Subcutaneous preadipocyte (primary cell): ENCODE measurements around the gene ABCF3. TPM values are rescaled to one million over a fixed set of nuclear protein-coding genes. Genes with fewer than 3 reads are reported as not detected.

Experiments
- small RNA-seq: library from RNA; depleted of rRNA; stranded (forward); fragments of <200 nt; gene quantifications from one replicate; pipeline ENCODE3, GENCODE V24; 2012
- total RNA-seq: library from RNA; depleted of rRNA; stranded (reverse); fragments of >200 nt; gene quantifications from 2 replicates; pipeline ENCODE4 v1.2.3, GENCODE V29; 2012

ABCF3 gene, protein sequence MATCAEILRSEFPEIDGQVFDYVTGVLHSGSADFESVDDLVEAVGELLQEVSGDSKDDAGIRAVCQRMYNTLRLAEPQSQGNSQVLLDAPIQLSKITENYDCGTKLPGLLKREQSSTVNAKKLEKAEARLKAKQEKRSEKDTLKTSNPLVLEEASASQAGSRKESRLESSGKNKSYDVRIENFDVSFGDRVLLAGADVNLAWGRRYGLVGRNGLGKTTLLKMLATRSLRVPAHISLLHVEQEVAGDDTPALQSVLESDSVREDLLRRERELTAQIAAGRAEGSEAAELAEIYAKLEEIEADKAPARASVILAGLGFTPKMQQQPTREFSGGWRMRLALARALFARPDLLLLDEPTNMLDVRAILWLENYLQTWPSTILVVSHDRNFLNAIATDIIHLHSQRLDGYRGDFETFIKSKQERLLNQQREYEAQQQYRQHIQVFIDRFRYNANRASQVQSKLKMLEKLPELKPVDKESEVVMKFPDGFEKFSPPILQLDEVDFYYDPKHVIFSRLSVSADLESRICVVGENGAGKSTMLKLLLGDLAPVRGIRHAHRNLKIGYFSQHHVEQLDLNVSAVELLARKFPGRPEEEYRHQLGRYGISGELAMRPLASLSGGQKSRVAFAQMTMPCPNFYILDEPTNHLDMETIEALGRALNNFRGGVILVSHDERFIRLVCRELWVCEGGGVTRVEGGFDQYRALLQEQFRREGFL
- total RNA-seq: 34.6 and 38.2 TPM in 2 replicates

DNA sequence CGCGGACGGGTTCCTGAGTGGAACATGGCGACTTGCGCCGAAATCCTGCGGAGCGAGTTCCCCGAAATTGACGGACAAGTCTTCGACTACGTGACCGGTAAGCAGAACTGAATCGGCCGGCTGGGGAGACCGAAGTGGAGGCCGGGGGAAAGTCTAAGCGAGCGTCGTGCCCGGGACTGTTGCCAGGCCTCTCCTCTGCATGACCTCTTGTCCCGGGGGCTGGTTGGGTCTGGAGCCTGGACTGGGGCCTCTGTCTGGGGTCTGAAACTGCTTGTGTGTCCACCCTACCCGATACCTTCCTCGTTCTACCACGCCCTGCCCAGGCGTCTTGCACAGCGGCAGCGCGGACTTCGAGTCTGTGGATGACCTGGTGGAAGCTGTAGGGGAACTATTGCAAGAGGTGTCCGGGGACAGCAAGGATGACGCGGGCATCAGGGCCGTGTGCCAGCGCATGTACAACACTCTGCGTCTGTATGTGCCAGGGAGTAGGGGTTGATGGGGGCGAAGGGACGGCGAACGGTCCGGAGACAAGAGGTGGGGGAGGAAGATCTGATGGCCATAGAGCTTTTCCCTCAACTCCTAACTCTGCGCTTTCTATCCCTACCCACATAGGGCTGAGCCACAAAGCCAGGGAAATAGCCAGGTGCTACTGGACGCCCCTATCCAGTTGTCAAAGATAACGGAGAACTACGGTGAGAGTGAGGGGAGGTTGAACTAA, at the start of gene ABCF3:
Gene ABCF3, plus strand, starts transcription at position 16 of the 718 bp plus-strand sequence. Its CDS starts 9 bp downstream, at position 25.

DNA sequence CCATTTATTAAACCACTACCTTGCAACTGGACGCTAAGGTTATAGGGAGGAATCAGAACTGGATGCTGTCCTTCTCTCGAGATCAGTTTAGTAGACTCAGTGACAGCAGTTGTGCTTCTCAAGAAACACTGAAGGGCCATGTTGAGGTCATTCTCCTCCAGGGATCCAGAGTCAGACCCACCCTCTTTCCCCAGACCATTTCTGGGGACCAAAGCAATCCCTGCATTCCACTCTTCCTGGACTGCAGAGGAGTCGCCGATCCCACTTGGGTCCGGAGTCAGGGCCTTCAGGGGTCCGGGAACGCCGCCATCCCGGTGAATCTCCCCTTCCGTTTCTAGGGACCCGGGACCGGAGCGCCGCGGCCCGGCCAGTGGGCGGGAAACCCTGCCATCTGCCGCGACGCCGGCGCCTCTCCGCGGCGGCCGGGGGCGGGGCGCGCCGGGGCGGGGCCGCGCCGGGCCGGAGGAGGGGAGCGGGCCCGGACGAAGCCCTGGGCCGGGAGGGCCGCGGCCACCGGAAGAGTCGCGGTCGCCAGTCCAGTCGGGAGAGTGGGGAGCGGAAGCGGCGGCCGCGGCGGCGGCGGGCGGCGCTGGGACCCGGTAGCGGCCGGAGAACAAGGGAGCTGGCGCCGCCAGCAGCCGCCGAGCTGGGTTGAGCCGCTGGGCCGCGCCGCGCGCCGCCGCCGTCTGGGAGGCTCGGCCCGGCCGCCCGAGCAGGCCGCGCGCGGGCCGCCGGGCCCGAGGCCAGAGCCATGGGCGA, 30.9 kb upstream of the ABCF3 start, which contains the start of gene DVL3:
Gene DVL3, plus strand, starts transcription at position 493 of the 759 bp plus-strand sequence. Its CDS starts 259 bp downstream, at position 752.

DNA sequence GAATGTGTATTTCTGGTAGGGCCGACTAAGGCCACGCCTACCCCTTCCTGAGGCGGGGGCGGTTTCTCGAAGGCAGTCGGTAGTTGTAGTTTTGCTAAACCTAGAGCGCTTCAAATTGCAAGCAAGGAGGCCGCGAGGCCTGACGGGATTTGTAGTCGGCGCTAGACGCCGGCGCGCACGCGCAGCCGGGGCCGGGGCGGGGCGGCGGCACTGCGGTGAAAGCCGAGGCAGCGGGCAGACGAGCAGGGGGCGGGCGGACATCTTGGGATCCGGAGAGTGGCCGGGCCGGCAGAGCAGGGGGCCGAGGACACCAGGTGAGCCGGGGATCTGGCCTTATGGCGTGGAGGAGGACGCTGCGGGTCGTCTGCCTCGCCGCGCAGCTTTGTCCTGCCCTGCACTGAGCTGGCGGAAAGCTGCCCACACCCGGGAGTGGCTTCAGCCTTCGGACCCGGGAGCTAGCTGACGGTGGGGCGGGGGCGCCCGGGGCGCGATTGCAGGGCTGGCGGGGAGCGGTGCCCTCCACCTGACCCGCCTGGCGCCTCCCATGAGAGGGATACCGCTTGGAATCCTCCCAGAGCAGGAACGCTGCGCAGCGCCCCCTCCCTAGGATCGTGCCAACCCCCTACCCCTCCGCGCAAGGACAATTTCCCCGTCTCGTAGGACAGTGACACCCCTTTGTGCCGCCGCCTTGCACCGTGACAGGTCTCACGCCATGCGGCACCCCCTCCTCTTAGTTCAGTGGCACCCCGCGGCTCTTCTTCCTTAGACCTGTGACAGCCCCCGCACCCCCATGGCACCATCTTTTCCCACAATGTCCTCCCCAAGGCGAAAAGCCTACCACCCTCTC, 11.1 kb upstream of the ABCF3 start, which contains the start of gene AP2M1:
Gene AP2M1, plus strand, starts transcription at position 210 of the 847 bp plus-strand sequence. CDS start 2,139 bp downstream, outside the sequence.

DNA sequence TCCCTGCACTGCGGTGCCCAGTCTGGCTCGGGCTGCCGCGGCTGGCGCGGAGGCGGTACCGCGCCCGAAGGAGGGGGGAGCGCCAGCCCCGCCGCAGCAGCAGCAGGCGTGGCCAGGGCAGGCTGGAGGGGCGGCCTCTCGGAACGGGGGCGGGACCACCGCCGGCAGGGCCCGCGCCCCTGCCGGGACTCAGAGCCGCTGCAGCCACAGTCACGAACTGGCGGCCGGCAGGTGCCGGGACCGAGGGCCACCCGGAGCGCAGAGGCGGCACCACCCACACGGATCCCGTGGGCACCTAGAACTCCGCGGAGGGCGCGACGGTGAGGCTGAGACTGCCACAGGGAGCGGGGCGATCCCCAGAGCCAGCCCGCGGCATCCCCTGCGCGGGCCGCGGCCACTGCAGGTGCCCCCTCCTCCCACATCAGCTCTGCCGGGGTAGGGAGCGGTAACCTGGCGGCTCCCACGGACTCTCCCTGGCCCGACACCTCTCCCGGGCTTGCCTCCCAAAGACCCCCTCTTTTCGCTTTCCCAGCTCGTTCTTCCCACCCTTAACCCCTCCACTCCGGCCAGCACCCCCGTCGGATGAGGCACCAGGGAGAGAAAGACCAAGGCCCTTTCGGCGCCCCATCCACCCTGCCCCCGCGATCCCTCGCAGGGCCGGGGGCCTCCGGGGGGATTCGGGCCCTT, 43.5 kb downstream of the ABCF3 start, which contains the start of gene VWA5B2:
Gene VWA5B2, plus strand, starts transcription at position 192 of the 687 bp plus-strand sequence. CDS start 944 bp downstream, outside the sequence.

Small RNA genes lying within 50 kb of the gene (small RNA-seq; reads per million reads assigned to genes)
- gene MIR1224: not detected

Other genes with a start within 250 kb of the ABCF3 start
- gene ABCC5, start 168.3 kb upstream of the ABCF3 start, total RNA-seq: 13.6 and 16.4 TPM in 2 replicates
- not detected in 2 replicates for gene HTR3D, start 154.5 kb upstream of the ABCF3 start, total RNA-seq
- not detected in 2 replicates for gene HTR3C, start 133.2 kb upstream of the ABCF3 start, total RNA-seq
- not detected in 2 replicates for gene HTR3E, start 89.1 kb upstream of the ABCF3 start, total RNA-seq
- 26.1 and 34.2 TPM in 2 replicates for gene EIF2B5, start 50.8 kb upstream of the ABCF3 start, total RNA-seq
- gene DVL3, start 30.8 kb upstream of the ABCF3 start, total RNA-seq: 22.8 and 28.5 TPM in 2 replicates
- 359 and 374 TPM in 2 replicates for gene AP2M1, start 11.3 kb upstream of the ABCF3 start, total RNA-seq
- gene VWA5B2, start 43.4 kb downstream of the ABCF3 start, total RNA-seq: not detected in 2 replicates
- 49.3 and 56.6 TPM in 2 replicates for gene ALG3, start 62.8 kb downstream of the ABCF3 start, total RNA-seq
- 5.5 and 5.7 TPM in 2 replicates for gene EEF1AKMT4, start 63.5 kb downstream of the ABCF3 start, total RNA-seq
- not detected in 2 replicates for gene CAMK2N2, start 75.4 kb downstream of the ABCF3 start, total RNA-seq
- not detected in 2 replicates for gene ECE2, start 89.8 kb downstream of the ABCF3 start, total RNA-seq
- gene PSMD2, start 113.0 kb downstream of the ABCF3 start, total RNA-seq: 300 and 404 TPM in 2 replicates
- 215 and 293 TPM in 2 replicates for gene EIF4G1, start 128.4 kb downstream of the ABCF3 start, total RNA-seq
- 17.2 and 20.6 TPM in 2 replicates for gene FAM131A, start 151.4 kb downstream of the ABCF3 start, total RNA-seq
- gene CLCN2, start 175.4 kb downstream of the ABCF3 start, total RNA-seq: 5.1 and 5.5 TPM in 2 replicates
- gene POLR2H, start 175.5 kb downstream of the ABCF3 start, total RNA-seq: 60.4 and 80.8 TPM in 2 replicates
- gene THPO, start 192.0 kb downstream of the ABCF3 start, total RNA-seq: under 0.01 and 0.37 TPM in 2 replicates
- gene CHRD, start 193.9 kb downstream of the ABCF3 start, total RNA-seq: 0.20 and 1.8 TPM in 2 replicates